Esophagus muscularis mucosa (tissue), 3 donors: ENCODE measurements around the gene COQ9.

Experiments used
- CTCF ChIP-seq, 3 experiments: fragments of 200-600 bp in 2 of 3; fragments of 450-650 bp in 1 of 3; sonication (generic) in 2 of 3; IDR thresholded peaks; one replicate each; pipeline ENCODE4 v1.5.1; 2017 to 2019; ENCODE audit warnings: antibody characterized with exemption in 3 of 3, mild to moderate bottlenecking in 2 of 3, moderate library complexity in 1 of 3
- EP300 ChIP-seq: sonication (generic); formaldehyde crosslinking; IDR thresholded peaks from one replicate; pipeline ENCODE4 v1.6.1; 2017; ENCODE audit warnings: antibody characterized with exemption

GRCh38 chr16:57409065-57409464 lies 38.2 kb upstream of the COQ9 start:
- TF ChIP-seq EP300 = no peak
- no peak for TF ChIP-seq CTCF (IDR thresholded peaks at IDR 0.05)
